Neuron (in vitro differentiated cells): Measurements from ENCODE around the gene UBAP2.
A peak's percentile ranks its signal among the peaks of the same experiment; 100 is the strongest.

Source experiments
- H2AFZ ChIP-seq: one replicate; pipeline ENCODE4 v1.6.1; 2013; ENCODE audit warnings: low read depth, mild to moderate bottlenecking, inconsistent platforms, low read length, moderate library complexity
- H3K27me3 ChIP-seq: one replicate; pipeline ENCODE4 v1.6.1; 2013; ENCODE audit warnings: low read length; ENCODE audit not compliant: insufficient read depth
- H3K36me3 ChIP-seq: one replicate; pipeline ENCODE4 v1.6.1; 2013; ENCODE audit warnings: low read length; ENCODE audit not compliant: insufficient read depth
- H3K4me1 ChIP-seq: one replicate; pipeline ENCODE4 v1.6.1; 2013; ENCODE audit warnings: low read length; ENCODE audit not compliant: insufficient read depth
- H3K4me3 ChIP-seq: 2 replicates; pipeline ENCODE4 v1.5.1; 2013; ENCODE audit warnings: mild to moderate bottlenecking, low read length, moderate library complexity
- H3K9me3 ChIP-seq: one replicate; pipeline ENCODE4 v1.6.1; 2013; ENCODE audit warnings: low read length

The UBAP2 gene

GRCh38 chr9:34048727-34049629 lies at the start of gene UBAP2:
Gene UBAP2 (minus strand): TSS chr9:34048887. CDS start chr9:34017148, 31,739 bp downstream.
- Histone ChIP-seq H3K4me1 (peaks cover 19% of the 10 kb centered on the region), H3K4me3 (peak within 1 kb of the TSS; percentile 91), H2AFZ (peak within 1 kb of the TSS; percentile 56), H3K36me3 (no peaks in the 10 kb centered on the region), H3K27me3 (no peaks in the 10 kb centered on the region), H3K9me3 (no peaks in the 10 kb centered on the region)

DNA sequence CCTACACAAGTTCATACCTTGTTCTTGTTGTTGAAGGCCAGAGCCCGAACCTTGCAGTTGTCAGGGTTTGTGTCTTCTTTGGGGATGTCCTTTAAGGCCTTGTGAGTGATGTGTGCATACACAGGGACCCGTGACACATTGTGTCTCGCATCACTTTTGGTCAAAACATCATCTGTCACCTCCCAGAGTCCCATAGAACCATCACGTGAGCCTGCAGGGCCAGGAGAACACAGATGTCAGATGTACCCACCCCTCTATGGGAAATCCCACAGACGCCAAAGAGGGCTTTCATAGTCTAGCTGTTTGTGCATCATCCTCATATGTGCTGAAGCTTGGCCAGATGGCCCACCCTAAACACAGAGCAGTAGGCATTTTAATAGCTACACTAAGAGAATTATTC lies 49.6 kb upstream of the UBAP2 start:
- H3K36me3 ChIP-seq = peaks cover 64% of the 10 kb centered on the region

GRCh38 chr9:34097865-34098264 lies 49.2 kb upstream of the UBAP2 start:
- Histone ChIP-seq H3K9me3 (no peaks in the 10 kb centered on the region), H2AFZ (no peak overlapping the region), H3K27me3 (no peaks in the 10 kb centered on the region), H3K36me3 (peaks cover 64% of the 10 kb centered on the region), H3K4me3 (no peak overlapping the region), H3K4me1 (no peaks in the 10 kb centered on the region)

More for the DNA sequence above, 49.6 kb upstream of the UBAP2 start:
- Histone ChIP-seq H3K9me3 (no peaks in the 10 kb centered on the region), H3K27me3 (no peaks in the 10 kb centered on the region), H2AFZ (no peak overlapping the region), H3K4me1 (no peaks in the 10 kb centered on the region), H3K4me3 (no peak overlapping the region)

GRCh38 chr9:34096751-34097150 lies 48.1 kb upstream of the UBAP2 start:
- Histone ChIP-seq H3K4me3 (no peak overlapping the region), H3K9me3 (no peaks in the 10 kb centered on the region), H3K27me3 (no peaks in the 10 kb centered on the region), H2AFZ (no peak overlapping the region), H3K36me3 (peaks cover 60% of the 10 kb centered on the region), H3K4me1 (no peaks in the 10 kb centered on the region)

- Histone ChIP-seq H3K36me3 (peaks cover 73% of the 10 kb centered on the region), H3K4me1 (no peaks in the 10 kb centered on the region)
Observed at GRCh38 chr9:34093578-34093977, 44.9 kb upstream of the UBAP2 start.

DNA sequence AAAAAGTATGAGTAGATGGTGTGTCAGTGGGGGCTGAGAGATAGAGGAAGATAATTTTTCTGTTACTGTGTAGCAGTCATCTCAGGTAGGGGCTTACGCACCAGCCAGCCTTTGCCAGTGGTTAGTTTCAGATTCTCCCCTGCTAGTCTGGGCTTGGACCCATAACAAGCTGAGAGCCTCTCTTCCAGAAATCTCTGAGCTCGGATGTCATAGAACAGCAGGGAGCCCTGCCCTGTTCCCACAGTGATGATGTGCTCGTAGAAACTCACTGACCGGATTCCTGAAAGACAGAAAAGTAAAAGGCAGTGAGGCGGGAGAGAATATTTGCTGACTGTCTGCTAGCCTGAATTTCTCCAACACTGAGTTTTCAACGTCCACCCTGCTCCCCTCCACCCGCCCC lies 40.6 kb upstream of the UBAP2 start:
- Histone ChIP-seq H3K27me3 (no peaks in the 10 kb centered on the region), H2AFZ (no peak overlapping the region), H3K4me1 (no peaks in the 10 kb centered on the region), H3K4me3 (no peak overlapping the region), H3K9me3 (no peaks in the 10 kb centered on the region), H3K36me3 (peaks cover 70% of the 10 kb centered on the region)

More at GRCh38 chr9:34093578-34093977, 44.9 kb upstream of the UBAP2 start:
- no peaks in the 10 kb centered on the region for H3K27me3 ChIP-seq
- H3K9me3 ChIP-seq = no peaks in the 10 kb centered on the region
- no peak overlapping the region for H3K4me3 ChIP-seq
- H2AFZ ChIP-seq = no peak overlapping the region

DNA sequence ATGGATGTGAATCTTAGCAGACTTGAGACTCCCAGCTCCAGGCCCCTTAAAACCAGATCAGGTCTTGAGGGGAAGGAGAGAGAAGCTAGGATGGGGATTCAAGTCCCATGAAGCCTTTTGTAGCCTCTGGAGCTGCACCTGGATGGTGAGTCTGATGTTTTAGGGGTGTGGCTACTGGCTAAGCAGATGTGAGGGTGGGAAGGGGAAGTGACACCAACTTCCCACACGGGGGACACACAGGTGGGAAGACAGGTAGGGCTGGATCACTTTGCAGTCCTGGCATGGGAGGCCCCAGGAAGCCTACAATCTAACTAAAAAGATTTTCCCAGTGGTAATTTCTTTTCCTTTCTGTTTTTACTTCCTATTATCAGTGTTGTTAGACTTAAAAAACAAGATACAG lies 38.7 kb upstream of the UBAP2 start:
- Histone ChIP-seq H3K27me3 (no peaks in the 10 kb centered on the region), H3K4me1 (no peaks in the 10 kb centered on the region), H2AFZ (no peak overlapping the region), H3K36me3 (peaks cover 54% of the 10 kb centered on the region), H3K9me3 (no peaks in the 10 kb centered on the region), H3K4me3 (no peak overlapping the region)

DNA sequence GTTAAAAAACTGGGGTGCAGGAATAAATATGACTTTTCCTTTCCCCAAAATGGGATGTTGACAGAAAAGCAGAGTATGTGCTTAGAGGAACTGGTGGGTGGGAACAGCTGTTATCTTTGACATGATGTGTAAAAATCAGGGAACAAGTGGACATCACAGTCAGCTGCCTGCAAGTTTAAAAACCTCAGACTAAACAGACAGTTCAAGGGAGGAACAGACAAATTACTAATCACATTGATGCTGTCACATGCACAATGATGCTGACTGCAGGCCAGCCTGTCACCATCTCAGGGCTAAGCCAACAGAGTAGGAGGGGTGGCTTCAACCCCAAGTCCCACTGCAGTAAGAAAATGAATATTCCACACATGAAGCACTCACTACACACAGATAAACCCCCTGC lies 38.2 kb upstream of the UBAP2 start:
- Histone ChIP-seq H2AFZ (no peak overlapping the region), H3K36me3 (peaks cover 50% of the 10 kb centered on the region), H3K4me3 (no peak overlapping the region), H3K4me1 (no peaks in the 10 kb centered on the region), H3K27me3 (no peaks in the 10 kb centered on the region), H3K9me3 (no peaks in the 10 kb centered on the region)

DNA sequence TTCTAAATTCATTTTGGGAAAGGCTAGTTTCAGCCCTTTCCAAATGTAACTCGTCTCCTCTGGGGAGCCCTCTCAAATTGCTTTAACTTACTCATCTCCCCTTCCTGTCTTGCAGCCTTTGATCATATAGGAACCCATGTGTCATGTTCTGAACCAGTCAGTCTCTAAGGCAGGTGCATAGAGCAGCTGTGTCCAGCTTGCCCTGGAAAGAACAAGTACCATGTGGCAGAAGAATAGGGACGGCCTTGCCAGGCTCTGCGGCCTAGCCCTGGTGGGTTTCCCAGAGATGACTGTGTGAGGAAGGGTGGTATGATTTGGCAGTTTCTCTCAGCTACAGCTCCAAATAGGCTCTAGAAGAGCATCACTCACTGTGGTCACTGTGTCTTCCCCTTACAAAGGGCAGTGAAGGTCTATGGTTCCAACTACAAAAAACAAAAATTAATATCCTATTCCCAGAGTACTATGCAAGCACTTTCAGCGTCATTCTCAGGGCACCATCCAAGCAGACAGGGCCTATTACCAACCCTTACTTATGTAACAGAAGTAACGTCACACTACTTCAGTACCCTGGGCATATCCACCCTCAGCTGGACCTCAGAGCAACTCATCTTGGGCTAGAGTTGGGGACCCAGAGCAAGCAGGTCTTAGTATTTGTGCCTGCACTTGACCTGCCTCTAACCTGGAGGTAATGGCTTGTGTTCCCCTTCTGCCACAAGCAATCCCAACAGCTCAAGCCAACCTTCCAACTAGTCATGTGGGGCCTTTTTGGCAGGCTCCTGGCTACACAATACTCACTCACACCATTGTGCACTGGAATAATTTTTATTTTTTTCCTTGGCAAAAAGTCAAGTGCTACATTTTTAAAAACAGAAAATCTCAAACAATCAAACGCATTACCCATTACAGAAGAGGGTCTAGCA lies 37.2 kb upstream of the UBAP2 start:
- Histone ChIP-seq H2AFZ (no peak overlapping the region), H3K9me3 (no peaks in the 10 kb centered on the region), H3K27me3 (no peaks in the 10 kb centered on the region), H3K4me3 (no peak overlapping the region), H3K36me3 (peaks cover 44% of the 10 kb centered on the region), H3K4me1 (no peaks in the 10 kb centered on the region)

- Histone ChIP-seq H3K9me3 (no peaks in the 10 kb centered on the region), H3K4me1 (no peaks in the 10 kb centered on the region), H3K36me3 (peaks cover 37% of the 10 kb centered on the region), H3K27me3 (no peaks in the 10 kb centered on the region), H2AFZ (no peak overlapping the region), H3K4me3 (no peak overlapping the region)
Observed at GRCh38 chr9:34084562-34084961, 35.9 kb upstream of the UBAP2 start.

DNA sequence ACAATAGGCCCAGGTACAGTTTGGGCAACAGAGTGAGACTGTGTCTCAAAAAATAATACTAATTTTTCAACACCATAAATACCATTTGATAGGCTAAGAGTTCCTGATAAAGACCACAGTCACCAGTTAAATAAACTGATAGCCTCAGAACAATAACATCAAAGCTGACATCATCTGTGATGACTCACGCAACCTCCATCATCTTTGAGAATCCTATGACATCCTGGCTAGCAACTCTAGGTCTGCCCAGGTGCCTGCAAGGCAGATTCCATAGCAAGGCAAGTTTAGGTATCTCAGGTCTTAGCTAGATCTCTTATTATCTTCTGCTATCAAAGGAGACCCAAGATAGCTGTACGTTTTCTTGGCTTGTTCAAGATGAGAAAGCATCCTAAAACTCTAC lies 30.5 kb upstream of the UBAP2 start:
- H2AFZ ChIP-seq = no peak overlapping the region
- H3K4me3 ChIP-seq = no peak overlapping the region
- H3K27me3 ChIP-seq = no peaks in the 10 kb centered on the region
- H3K36me3 ChIP-seq = no peaks in the 10 kb centered on the region
- H3K4me1 ChIP-seq = no peaks in the 10 kb centered on the region
- H3K9me3 ChIP-seq = no peaks in the 10 kb centered on the region

- Histone ChIP-seq H3K36me3 (no peaks in the 10 kb centered on the region), H3K4me1 (no peaks in the 10 kb centered on the region), H3K27me3 (no peaks in the 10 kb centered on the region), H3K9me3 (no peaks in the 10 kb centered on the region), H3K4me3 (no peak overlapping the region), H2AFZ (peak overlapping the region; percentile 46)
Observed at GRCh38 chr9:34072868-34073590, 24.3 kb upstream of the UBAP2 start.
